PC-3 (cell line): Measurements from ENCODE around the gene GABBR2. TPM values are rescaled to one million over a fixed set of nuclear protein-coding genes. Genes with fewer than 3 reads are reported as not detected.

Source experiments
- ATAC-seq: fragments of 200-7000 bp; cut with Tn5 transposase; 2 replicates; pipeline ENCODE4 v1.9.1; 2020; ENCODE audit warnings: mild to moderate bottlenecking, moderate library complexity
- BruUV-seq: library from RNA; stranded (reverse); fragments of 400-500 nt; replicated peaks from 2 replicates; lab custom pipeline; 2021; lab: Mats Ljungman, UMichigan
- CTCF ChIA-PET: fragments of 300-600 bp; sonication (Branson Sonifier 250); formaldehyde crosslinking; loops from one replicate; lab custom pipeline; 2022; ENCODE audit warnings: antibody characterized with exemption; lab: Charles Lee
- POLR2A ChIA-PET: fragments of 300-600 bp; sonication (Branson Sonifier 250); formaldehyde crosslinking; loops from one replicate; lab custom pipeline; 2022; ENCODE audit warnings: antibody characterized with exemption; ENCODE audit not compliant: unreplicated experiment; lab: Charles Lee
- DNase-seq: peaks from one replicate; pipeline ENCODE4 v3.0.0-alpha.2; 2015
- H2AFZ ChIP-seq: fragments of 300-600 bp; sonication (generic); 2 replicates; pipeline ENCODE4 v1.6.0; 2016; ENCODE audit warnings: antibody characterized with exemption, low read length
- H3F3A ChIP-seq: fragments of 300-600 bp; sonication (generic); one replicate; pipeline ENCODE4 v1.6.0; 2017; ENCODE audit warnings: antibody characterized with exemption, low read length, control low read depth, mild to moderate bottlenecking; ENCODE audit not compliant: unreplicated experiment
- H3K27ac ChIP-seq: fragments of 300-600 bp; sonication (generic); 2 replicates; pipeline ENCODE4 v1.5.1; 2016; ENCODE audit warnings: mild to moderate bottlenecking, low read length
- H3K27me3 ChIP-seq: fragments of 300-600 bp; sonication (generic); 2 replicates; pipeline ENCODE4 v1.6.1; 2016; ENCODE audit warnings: low read length, mixed read lengths
- H3K36me3 ChIP-seq: fragments of 300-600 bp; sonication (generic); 2 replicates; pipeline ENCODE4 v1.6.1; 2016; ENCODE audit warnings: low read depth, mixed run types, low read length, mixed read lengths
- H3K4me1 ChIP-seq: fragments of 300-600 bp; sonication (generic); 2 replicates; pipeline ENCODE4 v1.5.1; 2016; ENCODE audit warnings: low read length; ENCODE audit not compliant: insufficient read depth
- H3K4me2 ChIP-seq: fragments of 300-600 bp; sonication (generic); 2 replicates; pipeline ENCODE4 v1.6.0; 2016; ENCODE audit warnings: low read length
- H3K4me3 ChIP-seq: fragments of 300-600 bp; sonication (generic); 2 replicates; pipeline ENCODE4 v1.5.1; 2016; ENCODE audit warnings: mild to moderate bottlenecking, low read length, mixed read lengths
- H3K79me2 ChIP-seq: fragments of 300-600 bp; sonication (generic); 2 replicates; pipeline ENCODE4 v1.6.1; 2017; ENCODE audit warnings: low read length, mixed read lengths
- H3K9ac ChIP-seq: fragments of 300-600 bp; sonication (generic); 2 replicates; pipeline ENCODE4 v1.6.0; 2016; ENCODE audit warnings: mild to moderate bottlenecking, low read length
- H3K9me2 ChIP-seq: fragments of 300-600 bp; sonication (generic); replicated peaks from 2 replicates; pipeline ENCODE4 v1.6.1; 2016; ENCODE audit warnings: mixed run types, low read length, mixed read lengths
- H3K9me3 ChIP-seq: fragments of 300-600 bp; sonication (generic); 2 replicates; pipeline ENCODE4 v1.6.1; 2016; ENCODE audit warnings: low read length, mixed read lengths
- H4K20me1 ChIP-seq: fragments of 300-600 bp; sonication (generic); 2 replicates; pipeline ENCODE4 v1.6.1; 2016; ENCODE audit warnings: low read length, mixed read lengths
- EZH2 ChIP-seq: fragments of 300-600 bp; sonication (generic); IDR thresholded peaks from one replicate; pipeline ENCODE4 v1.6.1; 2017; ENCODE audit warnings: antibody characterized with exemption, mild to moderate bottlenecking, low read length; ENCODE audit not compliant: unreplicated experiment
- EZH2phosphoT487 ChIP-seq: fragments of 300-600 bp; sonication (generic); IDR thresholded peaks from 2 replicates; pipeline ENCODE4 v1.6.1; 2018; ENCODE audit warnings: mild to moderate bottlenecking, antibody characterized with exemption, low read length, borderline replicate concordance
- intact Hi-C: fragments of 100-400 bp; cut with micrococcal nuclease; formaldehyde crosslinking; loops from 2 replicates; pipeline ENCODE4 v1.9.0; 2023
- total RNA-seq: library from RNA; depleted of rRNA; stranded (reverse); fragments of >200 nt; gene quantifications from 2 replicates; pipeline ENCODE4 v1.2.3, GENCODE V29; 2014
- TF ChIP-seq, protein P1 (sequence below): fragments of 300-600 bp; sonication (generic); conservative IDR thresholded peaks from 2 replicates; pipeline ENCODE4 v1.5.1; 2017; ENCODE audit warnings: antibody characterized with exemption, low read depth, mild to moderate bottlenecking, low read length

The GABBR2 gene
- total RNA-seq, 1 experiment from 2014 or later, result 0.44 TPM

DNA sequence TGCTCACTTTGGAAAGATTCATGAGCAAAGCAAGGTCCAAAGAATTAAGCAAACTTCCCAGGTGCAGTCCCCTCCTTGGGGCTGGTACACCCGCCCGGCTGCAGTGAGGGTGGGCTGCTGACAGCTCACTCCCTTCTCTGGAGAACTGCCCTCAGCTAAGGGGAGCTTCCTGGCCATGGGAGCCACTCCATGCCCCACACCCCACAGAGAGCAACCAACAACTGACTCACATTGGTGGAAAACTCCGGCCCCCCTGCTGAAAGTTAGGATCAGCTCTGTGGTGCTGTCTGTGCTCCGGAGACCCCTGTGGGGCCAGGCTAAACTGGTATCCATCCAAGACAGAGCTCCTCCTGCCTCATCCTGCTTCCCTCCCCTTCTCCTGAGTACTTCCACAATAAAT lies 223.0 kb downstream of the GABBR2 start:
- ChIA-PET CTCF (no interaction called here), POLR2A (no interaction called here)
- intact Hi-C loops, result no loop called here
- Histone ChIP-seq H3K9ac (no peak overlapping the region), H3K4me1 (peaks cover 13% of the 10 kb centered on the region; the same call in 1 of the 2 replicates), H3F3A (no peaks in the 10 kb centered on the region), H2AFZ (no peak overlapping the region), H3K4me2 (no peak overlapping the region), H3K4me3 (no peak overlapping the region), H3K36me3 (no peaks in the 10 kb centered on the region), H4K20me1 (no peaks in the 10 kb centered on the region), H3K9me2 (no peaks in the 10 kb centered on the region), H3K9me3 (no peaks in the 10 kb centered on the region), H3K27me3 (no peaks in the 10 kb centered on the region), H3K79me2 (no peaks in the 10 kb centered on the region), H3K27ac (no peak overlapping the region)
- BruUV-seq, result no TSS peak
- DNase-seq (no peak), ATAC-seq (no peak)
- TF ChIP-seq EZH2phosphoT487 (no peak), EZH2 (no peak)
- TF ChIP-seq, protein P1, sequence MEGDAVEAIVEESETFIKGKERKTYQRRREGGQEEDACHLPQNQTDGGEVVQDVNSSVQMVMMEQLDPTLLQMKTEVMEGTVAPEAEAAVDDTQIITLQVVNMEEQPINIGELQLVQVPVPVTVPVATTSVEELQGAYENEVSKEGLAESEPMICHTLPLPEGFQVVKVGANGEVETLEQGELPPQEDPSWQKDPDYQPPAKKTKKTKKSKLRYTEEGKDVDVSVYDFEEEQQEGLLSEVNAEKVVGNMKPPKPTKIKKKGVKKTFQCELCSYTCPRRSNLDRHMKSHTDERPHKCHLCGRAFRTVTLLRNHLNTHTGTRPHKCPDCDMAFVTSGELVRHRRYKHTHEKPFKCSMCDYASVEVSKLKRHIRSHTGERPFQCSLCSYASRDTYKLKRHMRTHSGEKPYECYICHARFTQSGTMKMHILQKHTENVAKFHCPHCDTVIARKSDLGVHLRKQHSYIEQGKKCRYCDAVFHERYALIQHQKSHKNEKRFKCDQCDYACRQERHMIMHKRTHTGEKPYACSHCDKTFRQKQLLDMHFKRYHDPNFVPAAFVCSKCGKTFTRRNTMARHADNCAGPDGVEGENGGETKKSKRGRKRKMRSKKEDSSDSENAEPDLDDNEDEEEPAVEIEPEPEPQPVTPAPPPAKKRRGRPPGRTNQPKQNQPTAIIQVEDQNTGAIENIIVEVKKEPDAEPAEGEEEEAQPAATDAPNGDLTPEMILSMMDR, result no peak

DNA sequence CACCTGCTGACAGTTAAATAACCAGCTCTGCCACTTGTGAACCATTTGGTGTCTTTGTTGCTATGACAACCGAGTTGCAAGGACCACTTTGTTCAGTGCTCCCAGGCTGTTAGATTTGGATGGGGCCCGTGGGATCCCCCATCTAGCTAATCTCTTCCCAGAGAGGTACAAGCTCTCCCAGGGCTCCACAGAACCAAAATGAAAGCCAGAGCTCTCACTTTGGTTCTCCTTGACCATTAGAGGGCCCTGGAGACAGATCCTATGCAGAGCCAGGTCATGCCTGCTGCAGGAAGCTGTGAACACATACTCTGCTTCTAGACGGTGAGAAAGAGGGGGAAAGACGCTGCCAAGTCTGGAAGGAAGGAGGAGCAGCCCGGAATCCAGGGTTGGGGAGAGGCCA lies 224.6 kb downstream of the GABBR2 start:
- POLR2A ChIA-PET, result no interaction called here
- Histone ChIP-seq H3K9me2 (no peaks in the 10 kb centered on the region), H3K79me2 (no peaks in the 10 kb centered on the region), H3K9me3 (no peaks in the 10 kb centered on the region), H4K20me1 (no peaks in the 10 kb centered on the region), H3F3A (no peaks in the 10 kb centered on the region), H3K27ac (no peak overlapping the region), H3K27me3 (no peaks in the 10 kb centered on the region), H3K4me2 (no peak overlapping the region), H3K4me1 (peaks cover 10% of the 10 kb centered on the region; the same call in 1 of the 2 replicates), H2AFZ (no peak overlapping the region), H3K36me3 (no peaks in the 10 kb centered on the region), H3K4me3 (no peak overlapping the region), H3K9ac (no peak overlapping the region)
- intact Hi-C loops, result no loop called here
- CTCF ChIA-PET, result no interaction called here
- no peak for DNase-seq
- TF ChIP-seq EZH2phosphoT487, result no peak
- TF ChIP-seq, protein P1, result no peak
- TF ChIP-seq EZH2, result no peak
- BruUV-seq, result no TSS peak
- ATAC-seq, result no peak

DNA sequence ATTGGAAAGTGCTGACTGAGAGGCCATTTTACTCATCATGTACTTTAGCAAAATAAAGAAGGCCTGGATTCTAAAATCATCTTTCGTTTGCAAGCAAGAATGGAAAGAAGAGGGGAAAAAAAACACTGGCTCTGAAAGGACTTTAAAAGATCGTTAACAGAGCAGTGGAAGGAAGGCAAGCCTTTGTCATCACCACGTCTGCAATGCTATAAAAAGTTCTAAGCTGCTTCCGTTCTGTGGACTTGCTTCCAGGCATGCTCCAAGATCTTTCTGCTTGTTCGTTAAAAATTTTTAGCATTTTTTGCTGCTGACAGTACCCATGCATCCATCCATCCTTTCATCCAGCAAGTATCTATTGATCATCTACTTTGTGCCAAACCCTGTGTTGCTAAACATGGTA lies 226.5 kb downstream of the GABBR2 start:
- Histone ChIP-seq H3K4me1 (no peaks in the 10 kb centered on the region), H3K36me3 (no peaks in the 10 kb centered on the region), H3K9ac (no peak overlapping the region), H3K4me2 (no peak overlapping the region), H3K27me3 (no peaks in the 10 kb centered on the region), H3K27ac (no peak overlapping the region), H3K9me2 (no peaks in the 10 kb centered on the region), H2AFZ (no peak overlapping the region), H3K79me2 (no peaks in the 10 kb centered on the region), H3K4me3 (no peak overlapping the region), H3F3A (no peaks in the 10 kb centered on the region), H3K9me3 (no peaks in the 10 kb centered on the region), H4K20me1 (no peaks in the 10 kb centered on the region)
- ChIA-PET CTCF (no interaction called here), POLR2A (no interaction called here)
- TF ChIP-seq EZH2phosphoT487 (no peak), EZH2 (no peak)
- TF ChIP-seq, protein P1, result no peak
- no peak for DNase-seq
- no peak for ATAC-seq
- BruUV-seq, result no TSS peak
- intact Hi-C loops, result no loop called here
